H7 (cell line): ENCODE measurements around the gene AR. TPM values are rescaled to one million over a fixed set of nuclear protein-coding genes. Genes with fewer than 3 reads are reported as not detected.
A peak's percentile ranks its signal among the peaks of the same experiment; 100 is the strongest.

Experiments used
- DNase-seq: peaks from one replicate; pipeline ENCODE4 v3.0.0; 2012
- H3K27me3 ChIP-seq: 2 replicates; pipeline ENCODE4 v1.6.0; 2011; ENCODE audit warnings: mild to moderate bottlenecking, low read length; ENCODE audit not compliant: control insufficient read depth, insufficient read depth
- H3K36me3 ChIP-seq: replicated peaks from 2 replicates; pipeline ENCODE4 v1.5.1; 2011; ENCODE audit warnings: low read length; ENCODE audit not compliant: control insufficient read depth, insufficient read depth
- H3K4me3 ChIP-seq: 2 replicates; pipeline ENCODE4 v1.5.1; 2011; ENCODE audit warnings: low read depth, mild to moderate bottlenecking, control low read depth, low read length, moderate library complexity; ENCODE audit not compliant: insufficient read depth
- total RNA-seq: library from RNA; depleted of rRNA; stranded (reverse); fragments of >200 nt; shearing (Covaris generic); gene quantifications from 2 replicates; pipeline ENCODE4 v1.2.3, GENCODE V29; 2014

AR gene
- total RNA-seq, 1 experiment from 2014 or later: 8.3 TPM

GRCh38 chrX:67546496-67547423 lies 2.9 kb downstream of the AR start:
- DNase-seq: peak; percentile 12
- Histone ChIP-seq H3K27me3 (peaks cover 1% of the 10 kb centered on the region; the same call in 1 of the 2 replicates), H3K4me3 (peak overlapping the region; percentile 67), H3K36me3 (no peaks in the 10 kb centered on the region)

- peak; percentile 9 for DNase-seq
- H3K27me3 ChIP-seq: no peaks in the 10 kb centered on the region
These were observed 11.9 kb downstream of the AR start for GRCh38 chrX:67555578-67556203.

GRCh38 chrX:67558267-67558666 lies 14.4 kb downstream of the AR start:
- Histone ChIP-seq H3K27me3 (no peaks in the 10 kb centered on the region), H3K4me3 (no peak overlapping the region), H3K36me3 (no peaks in the 10 kb centered on the region)
- no peak for DNase-seq

More at GRCh38 chrX:67555578-67556203, 11.9 kb downstream of the AR start:
- H3K4me3 ChIP-seq: no peak overlapping the region
- H3K36me3 ChIP-seq: no peaks in the 10 kb centered on the region

GRCh38 chrX:67563469-67564448 lies 19.9 kb downstream of the AR start:
- no peak overlapping the region for H3K4me3 ChIP-seq
- H3K27me3 ChIP-seq: no peaks in the 10 kb centered on the region
- no peak for DNase-seq
- H3K36me3 ChIP-seq: no peaks in the 10 kb centered on the region

- H3K4me3 ChIP-seq: no peak overlapping the region
- H3K27me3 ChIP-seq: no peaks in the 10 kb centered on the region
- no peak for DNase-seq
These were observed 20.7 kb downstream of the AR start for GRCh38 chrX:67564475-67564874.

GRCh38 chrX:67568769-67569168 lies 24.9 kb downstream of the AR start:
- Histone ChIP-seq H3K27me3 (no peaks in the 10 kb centered on the region), H3K4me3 (no peak overlapping the region), H3K36me3 (no peaks in the 10 kb centered on the region)
- no peak for DNase-seq

More at GRCh38 chrX:67564475-67564874, 20.7 kb downstream of the AR start:
- no peaks in the 10 kb centered on the region for H3K36me3 ChIP-seq

- Histone ChIP-seq H3K4me3 (no peak overlapping the region), H3K27me3 (no peaks in the 10 kb centered on the region), H3K36me3 (no peaks in the 10 kb centered on the region)
- DNase-seq: no peak
These were observed 27.0 kb downstream of the AR start for GRCh38 chrX:67570839-67571238.

GRCh38 chrX:67574696-67575095 lies 30.9 kb downstream of the AR start:
- Histone ChIP-seq H3K4me3 (no peak overlapping the region), H3K27me3 (no peaks in the 10 kb centered on the region), H3K36me3 (no peaks in the 10 kb centered on the region)
- no peak for DNase-seq

- no peaks in the 10 kb centered on the region for H3K27me3 ChIP-seq
- H3K4me3 ChIP-seq: no peak overlapping the region
- H3K36me3 ChIP-seq: no peaks in the 10 kb centered on the region
- DNase-seq: no peak
These were observed 38.6 kb downstream of the AR start for GRCh38 chrX:67582436-67582835.

GRCh38 chrX:67583171-67583570 lies 39.4 kb downstream of the AR start:
- Histone ChIP-seq H3K36me3 (no peaks in the 10 kb centered on the region), H3K27me3 (no peaks in the 10 kb centered on the region), H3K4me3 (no peak overlapping the region)
- DNase-seq: no peak

- no peak overlapping the region for H3K4me3 ChIP-seq
- DNase-seq: no peak
- H3K36me3 ChIP-seq: no peaks in the 10 kb centered on the region
- H3K27me3 ChIP-seq: no peaks in the 10 kb centered on the region
These were observed 41.6 kb downstream of the AR start for GRCh38 chrX:67585401-67585800.

- no peak for DNase-seq
- no peak overlapping the region for H3K4me3 ChIP-seq
- H3K36me3 ChIP-seq: no peaks in the 10 kb centered on the region
- no peaks in the 10 kb centered on the region for H3K27me3 ChIP-seq
These were observed 44.3 kb downstream of the AR start for GRCh38 chrX:67587946-67588624.

GRCh38 chrX:67596839-67597790 lies 53.3 kb downstream of the AR start:
- no peak overlapping the region for H3K4me3 ChIP-seq
- no peaks in the 10 kb centered on the region for H3K36me3 ChIP-seq
- no peaks in the 10 kb centered on the region for H3K27me3 ChIP-seq
- no peak for DNase-seq
